Measurements from ENCODE around the gene LOXHD1.

Gene LOXHD1

DNA sequence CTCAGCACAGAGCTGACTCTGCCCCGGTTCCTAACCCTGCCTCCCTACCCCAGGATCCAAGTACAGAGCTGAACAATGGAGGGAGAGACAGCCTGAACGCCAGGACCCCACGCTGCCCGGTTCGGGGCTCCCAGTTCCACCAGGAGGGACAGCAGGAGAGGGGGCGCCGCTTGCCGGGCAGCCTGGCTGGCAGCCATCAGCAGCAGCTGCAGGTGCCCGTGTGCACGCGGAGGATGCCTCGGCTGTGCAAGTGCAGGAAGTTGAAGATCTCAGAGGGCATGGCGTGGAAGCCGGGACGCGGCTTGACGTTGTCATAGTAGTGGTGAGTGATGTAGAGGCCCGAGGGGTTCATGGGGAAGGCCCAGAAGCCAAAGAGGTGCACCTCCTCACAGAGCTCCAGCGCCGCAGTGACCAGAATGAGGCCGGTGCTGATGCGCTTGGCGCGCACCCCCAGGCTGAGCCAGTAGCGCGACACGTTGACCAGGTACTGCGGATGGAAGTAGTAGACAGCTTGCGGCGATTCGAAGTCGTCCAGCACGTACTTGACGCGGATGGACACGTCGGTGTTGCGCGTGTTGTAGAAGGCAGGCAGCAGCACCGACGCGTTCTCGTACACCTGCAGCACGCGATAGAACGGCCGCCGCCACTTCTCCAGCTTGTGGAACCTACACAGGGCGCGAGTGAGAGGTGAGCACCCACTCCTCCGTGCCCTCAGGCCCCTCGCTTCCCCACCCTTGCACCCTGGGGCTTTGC, 23.0 kb upstream of the LOXHD1 start:
- no peak overlapping the region for H3K27ac Mint-ChIP-seq
- no peak for DNase-seq
- H3K27me3 Mint-ChIP-seq: no peaks in the 10 kb centered on the region
- peak; percentile 36 for ATAC-seq
- no peaks in the 10 kb centered on the region for H3K4me1 Mint-ChIP-seq
- no peak overlapping the region for H3K4me3 Mint-ChIP-seq
- H3K9me3 Mint-ChIP-seq: no peaks in the 10 kb centered on the region

DNA sequence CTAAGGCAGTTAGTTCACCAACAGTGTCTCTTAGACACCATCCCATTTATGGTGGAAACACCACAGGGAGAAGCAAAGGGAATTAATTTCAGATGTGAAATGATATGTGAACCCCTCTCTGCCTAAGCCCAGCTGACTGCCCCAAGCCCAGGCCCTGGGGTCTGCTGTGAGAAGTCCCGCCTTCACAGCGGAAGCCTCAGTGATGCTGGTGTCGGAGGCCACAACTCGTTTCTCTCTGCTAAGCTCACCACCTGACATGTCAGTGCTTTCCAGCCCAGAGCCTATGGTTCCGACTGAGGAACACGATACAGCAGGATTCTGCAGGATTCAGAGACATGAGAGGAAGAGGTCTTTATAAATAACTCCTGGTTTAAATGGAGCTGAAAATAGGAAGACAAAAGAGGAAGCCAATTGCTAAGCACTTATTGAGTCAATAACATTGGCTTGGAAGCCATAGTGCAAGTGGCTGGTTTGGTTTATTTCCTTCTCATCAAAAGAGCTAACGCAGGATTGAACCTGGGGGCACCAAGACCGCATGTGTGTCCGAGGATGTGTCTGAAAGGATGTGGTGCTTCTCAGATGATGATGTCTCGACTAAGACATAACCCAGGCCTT, 21.9 kb upstream of the LOXHD1 start:
- no peak for DNase-seq
- Mint-ChIP-seq H3K27me3 (peaks cover 8% of the 10 kb centered on the region), H3K9me3 (no peaks in the 10 kb centered on the region), H3K4me1 (no peaks in the 10 kb centered on the region), H3K27ac (no peak overlapping the region), H3K4me3 (no peak overlapping the region)
- no peak for ATAC-seq

DNA sequence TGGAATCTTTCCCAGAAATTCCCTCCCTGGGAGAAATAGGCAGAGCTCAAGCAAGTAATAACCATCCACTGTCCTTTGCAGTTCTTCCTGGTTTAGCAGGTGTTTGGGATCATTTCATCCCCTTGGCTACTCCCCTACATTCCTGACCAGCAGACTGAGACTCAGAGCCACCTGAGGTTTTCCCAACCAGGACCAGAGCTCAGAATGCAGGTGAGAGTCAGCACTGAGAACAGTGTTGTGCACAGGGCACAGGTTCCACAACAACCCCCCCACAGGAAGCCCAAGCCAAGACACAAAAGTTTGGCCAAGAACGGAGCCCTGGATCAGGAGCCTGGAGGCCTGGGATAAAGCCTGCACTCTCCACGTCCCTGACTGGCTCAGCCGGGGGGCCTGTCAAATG, 21.0 kb upstream of the LOXHD1 start:
- Mint-ChIP-seq H3K27ac (no peak overlapping the region), H3K27me3 (peaks cover 10% of the 10 kb centered on the region), H3K9me3 (no peaks in the 10 kb centered on the region), H3K4me1 (no peaks in the 10 kb centered on the region), H3K4me3 (no peak overlapping the region)
- no peak for DNase-seq
- no peak for ATAC-seq

DNA sequence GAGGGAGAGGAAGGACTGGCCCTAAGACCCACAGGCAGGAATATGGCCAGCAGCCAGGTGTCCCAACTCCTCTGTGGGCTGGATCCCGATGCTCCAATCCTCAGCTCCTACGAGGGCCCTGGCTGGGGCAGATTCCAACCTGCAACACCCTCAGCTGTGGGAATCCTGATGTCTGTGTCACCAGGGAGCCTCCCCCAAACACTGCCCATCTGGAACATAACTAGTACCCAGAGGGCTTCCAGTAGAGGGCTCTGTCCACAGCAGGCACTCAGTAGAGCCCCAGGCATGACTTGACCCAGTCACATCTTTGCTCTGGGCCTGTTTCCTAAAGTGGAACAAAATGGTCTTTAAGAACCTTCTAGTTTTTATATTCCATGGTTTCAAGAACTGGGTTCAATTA, 20.6 kb upstream of the LOXHD1 start:
- H3K9me3 Mint-ChIP-seq: no peaks in the 10 kb centered on the region
- peaks cover 10% of the 10 kb centered on the region for H3K27me3 Mint-ChIP-seq
- no peak overlapping the region for H3K27ac Mint-ChIP-seq
- no peak for ATAC-seq
- H3K4me1 Mint-ChIP-seq: peaks cover 3% of the 10 kb centered on the region
- DNase-seq: no peak
- no peak overlapping the region for H3K4me3 Mint-ChIP-seq

DNA sequence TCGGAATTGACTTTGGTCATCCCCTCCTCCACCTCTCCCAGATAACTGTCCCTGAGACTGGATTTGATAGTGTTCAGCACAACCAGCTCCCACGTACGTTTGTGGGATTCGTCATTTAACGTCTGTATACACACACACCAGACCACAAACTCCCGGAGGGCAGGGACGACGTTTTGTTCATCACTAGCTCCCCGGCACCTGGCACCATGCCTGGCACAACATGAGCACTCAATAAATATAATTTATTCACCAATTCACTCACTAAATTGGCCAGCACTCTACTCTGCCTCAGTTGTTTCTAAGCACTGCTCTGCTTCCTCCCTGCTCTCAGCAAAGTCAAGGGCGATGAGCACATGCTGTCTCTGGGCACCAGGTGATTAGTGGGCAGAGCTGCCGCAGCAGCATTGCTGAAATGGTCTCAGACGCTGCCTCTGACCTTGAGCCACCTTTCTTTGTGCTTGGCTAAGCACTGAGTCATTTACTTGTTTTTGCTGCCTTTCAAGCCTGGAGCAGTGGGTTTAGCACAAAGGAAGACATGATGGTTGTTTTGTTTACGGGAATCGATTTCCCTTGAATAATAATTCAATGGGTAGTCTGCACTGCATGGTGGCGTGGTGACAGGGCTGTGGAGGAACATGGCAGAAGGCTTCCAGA, 19.3 kb upstream of the LOXHD1 start:
- Mint-ChIP-seq H3K4me1 (peaks cover 16% of the 10 kb centered on the region), H3K27ac (no peak overlapping the region)
- ATAC-seq: no peak

DNA sequence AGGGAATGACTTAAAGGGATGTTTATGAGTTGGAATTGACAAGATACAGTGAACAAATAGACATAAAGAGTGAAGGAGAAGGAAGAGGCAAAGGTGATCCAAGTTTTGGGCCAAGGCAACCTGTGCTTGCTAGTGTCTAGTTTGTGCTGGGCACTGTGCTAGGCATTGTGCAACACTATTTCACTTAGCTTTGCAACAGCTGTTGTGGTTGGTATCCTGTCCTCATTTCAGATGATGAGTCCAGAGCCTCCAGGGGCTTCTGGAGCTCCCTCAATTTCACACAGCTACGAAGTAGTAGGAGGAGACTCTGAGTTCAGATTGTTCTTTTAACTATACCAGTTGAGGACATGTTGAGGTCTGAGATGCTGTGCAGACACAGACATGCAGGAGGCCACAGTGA, 18.1 kb upstream of the LOXHD1 start:
- DNase-seq (no peak), ATAC-seq (no peak)
- Mint-ChIP-seq H3K4me3 (no peak overlapping the region), H3K4me1 (peaks cover 16% of the 10 kb centered on the region), H3K27me3 (peaks cover 10% of the 10 kb centered on the region), H3K27ac (no peak overlapping the region), H3K9me3 (no peaks in the 10 kb centered on the region)

More for the DNA sequence above, 19.3 kb upstream of the LOXHD1 start:
- DNase-seq: no peak
- Mint-ChIP-seq H3K9me3 (no peaks in the 10 kb centered on the region), H3K27me3 (peaks cover 10% of the 10 kb centered on the region), H3K4me3 (no peak overlapping the region)

DNA sequence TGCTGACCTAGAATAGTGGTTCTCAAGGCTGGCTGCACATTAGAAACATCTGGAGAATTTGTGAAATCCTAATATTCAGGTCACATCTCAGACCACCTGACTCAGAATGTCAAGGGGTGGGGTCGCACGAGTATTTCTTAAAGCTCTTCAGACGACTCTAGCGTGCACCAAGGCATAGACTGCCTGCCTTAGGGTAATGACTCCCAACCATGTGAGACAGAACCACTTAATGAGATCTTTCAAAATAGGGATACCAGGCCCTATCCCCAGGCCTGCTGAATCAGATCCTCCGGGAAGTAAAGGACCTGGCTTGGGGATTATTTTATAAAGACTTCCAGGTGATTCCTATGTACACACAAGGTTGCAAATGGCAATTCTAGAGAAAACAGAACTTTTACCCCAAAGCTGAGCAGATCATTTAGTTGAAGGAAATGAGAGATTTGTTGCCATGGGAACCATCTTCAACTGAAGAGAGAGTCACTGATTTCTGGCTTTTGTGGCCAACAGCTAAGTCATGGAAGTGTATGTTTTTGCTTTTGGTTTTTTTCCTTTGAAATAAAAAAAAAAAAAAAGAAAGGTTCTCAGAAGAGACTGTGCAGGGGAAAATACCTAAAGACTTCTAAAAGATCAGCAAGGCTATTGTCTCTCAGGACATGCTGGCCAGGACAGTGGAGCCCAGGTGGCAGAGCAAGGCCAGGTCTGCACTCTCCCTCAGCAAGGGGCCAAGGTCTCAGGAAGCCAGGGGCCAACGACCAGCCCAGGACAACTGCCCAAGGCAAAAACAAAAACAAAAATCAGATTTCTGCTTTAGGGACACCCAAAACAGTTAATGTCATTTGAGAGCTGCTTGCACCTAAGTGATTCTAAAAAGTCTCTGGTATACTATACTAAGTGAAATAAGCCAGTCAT, 15.3 kb upstream of the LOXHD1 start:
- H3K27me3 Mint-ChIP-seq: peaks cover 10% of the 10 kb centered on the region
- H3K9me3 Mint-ChIP-seq: no peaks in the 10 kb centered on the region
- H3K27ac Mint-ChIP-seq: peak overlapping the region; percentile 42 to 55
- no peak overlapping the region for H3K4me3 Mint-ChIP-seq
- H3K4me1 Mint-ChIP-seq: peaks cover 16% of the 10 kb centered on the region
- peak in 1 of 2 donors; percentile 13 for DNase-seq
- peak; percentile 71 for ATAC-seq

DNA sequence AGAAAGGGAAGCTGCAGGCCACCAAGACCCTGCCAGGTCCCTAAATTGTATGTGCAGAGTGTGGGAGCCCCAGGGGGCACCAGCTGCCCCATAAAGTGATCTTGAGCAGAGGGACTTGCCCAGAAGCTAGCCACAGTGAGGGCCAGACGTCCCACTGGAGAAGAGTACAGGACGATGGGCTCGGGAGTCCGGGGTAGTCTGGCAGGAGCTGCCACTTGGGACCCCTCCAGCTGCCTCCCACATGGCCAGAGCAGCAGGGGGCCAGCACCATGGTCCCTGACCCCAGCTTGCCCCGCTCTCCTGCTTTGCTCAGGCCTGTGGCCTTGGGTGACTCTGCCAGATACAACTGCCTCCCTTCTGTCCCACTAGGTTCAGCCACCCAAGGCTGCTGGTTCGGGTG, 11.7 kb upstream of the LOXHD1 start:
- DNase-seq (no peak), ATAC-seq (no peak)
- Mint-ChIP-seq H3K4me1 (peaks cover 16% of the 10 kb centered on the region), H3K27me3 (peaks cover under 1% of the 10 kb centered on the region), H3K4me3 (no peak overlapping the region), H3K27ac (no peak overlapping the region), H3K9me3 (no peaks in the 10 kb centered on the region)

DNA sequence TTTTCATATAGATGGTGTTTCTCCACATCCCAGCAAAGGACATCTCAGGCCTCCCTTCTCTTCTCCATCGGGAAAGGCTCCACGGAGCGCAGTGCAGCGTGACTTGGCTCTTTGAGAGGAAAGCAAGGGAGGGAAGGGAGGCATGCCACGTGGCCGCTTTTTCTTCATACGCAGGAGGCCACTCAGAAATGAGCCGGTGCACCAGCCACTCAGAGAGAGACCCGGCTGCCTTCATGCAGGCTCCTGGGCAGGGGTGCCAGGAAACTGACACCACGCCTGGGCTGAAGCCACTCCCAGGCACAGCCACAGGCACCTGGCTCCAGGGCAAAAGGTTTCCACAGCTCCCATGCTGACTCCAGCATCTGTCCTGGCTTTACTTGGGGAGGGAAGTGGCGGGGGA, 11.1 kb upstream of the LOXHD1 start:
- Mint-ChIP-seq H3K9me3 (no peaks in the 10 kb centered on the region), H3K27ac (no peak overlapping the region), H3K27me3 (no peaks in the 10 kb centered on the region), H3K4me3 (no peak overlapping the region), H3K4me1 (peaks cover 16% of the 10 kb centered on the region)
- ATAC-seq (no peak), DNase-seq (no peak)

DNA sequence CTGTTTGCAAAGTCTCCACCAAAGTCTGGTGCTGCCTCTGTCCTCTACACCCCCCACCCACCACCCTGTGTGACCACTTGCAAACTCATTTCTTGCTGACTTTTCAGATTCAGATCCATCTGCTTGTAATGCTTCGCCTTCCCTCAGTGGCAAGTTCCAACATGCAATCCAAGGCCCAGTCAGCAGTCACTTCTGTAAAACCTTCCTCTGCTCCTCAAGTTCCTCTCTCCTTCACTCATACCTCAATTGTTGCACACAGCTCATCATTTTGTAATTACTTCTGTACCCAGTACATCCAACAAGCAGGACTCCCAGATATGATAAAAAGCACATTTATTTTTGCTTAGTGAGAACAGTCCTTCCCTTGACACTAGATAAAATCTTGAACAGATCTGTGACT, 6.5 kb upstream of the LOXHD1 start:
- Mint-ChIP-seq H3K27ac (no peak overlapping the region), H3K4me1 (no peaks in the 10 kb centered on the region), H3K27me3 (no peaks in the 10 kb centered on the region), H3K4me3 (no peak overlapping the region), H3K9me3 (no peaks in the 10 kb centered on the region)
- no peak for DNase-seq
- ATAC-seq: no peak

DNA sequence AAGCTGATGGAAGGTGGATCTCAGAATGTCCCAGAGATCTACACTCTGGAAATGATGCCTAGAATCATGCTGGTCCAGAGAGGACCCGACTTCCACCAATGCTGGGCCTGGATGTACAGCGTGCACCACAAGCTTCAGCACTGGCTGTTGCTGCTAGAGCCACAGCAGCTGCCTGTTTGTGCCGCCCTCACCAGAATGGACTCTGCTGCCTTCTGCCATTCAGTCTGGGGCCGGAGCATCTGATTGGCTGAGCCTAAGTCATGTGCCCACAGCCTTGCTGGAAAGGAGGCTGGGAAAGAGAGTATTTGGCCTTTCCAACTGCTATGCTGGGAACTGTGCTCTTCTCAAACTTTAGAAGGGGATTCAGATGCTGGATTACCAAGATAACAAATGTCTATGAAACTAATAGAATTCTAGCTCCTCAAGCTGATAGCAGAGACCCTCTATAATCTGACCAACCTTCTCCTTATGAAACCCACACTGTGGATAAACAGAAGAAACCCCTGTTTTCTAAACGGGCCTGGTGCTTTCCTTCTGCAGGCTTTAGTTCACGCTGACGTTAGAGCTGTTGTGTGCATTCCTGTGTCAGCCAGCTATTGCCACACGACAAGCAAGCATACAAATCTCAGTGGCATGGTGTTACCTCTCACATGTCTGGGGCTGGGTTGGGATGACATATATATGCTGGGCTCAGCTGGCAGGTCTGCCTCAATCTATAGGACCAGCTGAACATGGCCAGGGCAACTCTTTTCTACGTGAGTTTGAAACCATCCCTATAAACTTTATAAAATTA, 4.1 kb upstream of the LOXHD1 start:
- H3K27me3 Mint-ChIP-seq: no peaks in the 10 kb centered on the region
- DNase-seq (no peak), ATAC-seq (no peak)
- no peak overlapping the region for H3K27ac Mint-ChIP-seq
- H3K9me3 Mint-ChIP-seq: no peaks in the 10 kb centered on the region
- no peaks in the 10 kb centered on the region for H3K4me1 Mint-ChIP-seq
- H3K4me3 Mint-ChIP-seq: no peak overlapping the region

DNA sequence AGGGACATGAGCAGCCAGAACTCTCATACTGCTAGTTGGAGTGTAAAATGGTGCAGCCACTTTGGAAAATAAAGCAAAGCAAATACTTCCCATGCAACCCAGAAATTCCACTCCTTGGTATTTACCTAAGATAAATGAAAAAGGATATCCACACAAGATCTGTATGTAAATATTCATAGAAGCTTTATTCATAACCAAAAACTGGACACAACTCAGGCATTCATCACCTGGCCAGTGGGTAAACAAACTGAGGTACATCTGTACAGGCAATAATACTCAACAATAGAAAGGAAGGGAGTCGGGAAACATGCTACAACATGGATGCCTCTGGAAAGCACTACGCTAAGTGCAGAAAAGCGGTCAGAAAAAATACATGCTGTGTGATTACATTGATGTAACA, 2.5 kb upstream of the LOXHD1 start:
- Mint-ChIP-seq H3K27ac (no peak overlapping the region), H3K27me3 (no peaks in the 10 kb centered on the region), H3K4me3 (no peak overlapping the region), H3K4me1 (no peaks in the 10 kb centered on the region), H3K9me3 (no peaks in the 10 kb centered on the region)
- ATAC-seq (no peak), DNase-seq (no peak)

DNA sequence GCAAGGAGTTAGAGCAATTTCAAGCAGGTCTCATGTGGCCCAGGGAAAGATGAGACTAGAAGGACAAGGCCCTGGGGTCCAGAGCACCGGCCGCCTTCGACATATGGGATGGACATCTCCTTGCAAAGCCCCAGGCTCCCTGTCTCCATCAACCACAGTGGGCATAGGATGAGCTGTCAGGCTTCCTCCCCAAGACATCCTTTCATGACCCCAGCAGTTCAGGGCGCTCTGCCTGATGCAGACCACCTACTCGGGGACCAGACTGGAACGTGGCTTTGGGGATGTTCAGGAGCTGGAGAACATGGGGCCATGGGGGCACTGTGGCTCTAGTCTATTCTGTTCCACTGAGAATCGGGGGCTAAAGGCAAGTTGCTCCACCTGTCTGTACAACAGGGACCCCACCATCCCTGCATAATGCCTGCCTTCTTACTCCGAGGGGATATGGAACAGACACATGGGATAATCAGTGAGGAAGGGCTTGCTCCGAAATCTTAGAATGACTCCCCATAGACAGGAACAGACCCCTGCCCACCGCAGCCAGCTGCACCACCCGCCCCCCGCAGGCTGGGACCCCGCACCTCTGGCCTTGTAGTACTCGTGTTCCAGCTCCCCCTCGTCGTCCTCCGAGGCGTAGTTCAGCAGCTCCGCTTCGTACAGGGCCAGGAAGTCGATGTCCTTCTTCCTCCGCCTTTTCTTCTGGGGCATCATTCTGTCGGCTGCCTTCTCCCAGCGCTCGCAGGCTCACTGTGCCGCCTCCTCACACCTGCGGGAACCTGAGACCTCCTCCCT, 500 bp downstream of the LOXHD1 start:
- ATAC-seq: no peak
- no peak for DNase-seq
- H3K27me3 Mint-ChIP-seq: no peaks in the 10 kb centered on the region
- no peak overlapping the region for H3K4me3 Mint-ChIP-seq
- H3K9me3 Mint-ChIP-seq: no peaks in the 10 kb centered on the region
- no peak overlapping the region for H3K27ac Mint-ChIP-seq
- H3K4me1 Mint-ChIP-seq: no peaks in the 10 kb centered on the region

DNA sequence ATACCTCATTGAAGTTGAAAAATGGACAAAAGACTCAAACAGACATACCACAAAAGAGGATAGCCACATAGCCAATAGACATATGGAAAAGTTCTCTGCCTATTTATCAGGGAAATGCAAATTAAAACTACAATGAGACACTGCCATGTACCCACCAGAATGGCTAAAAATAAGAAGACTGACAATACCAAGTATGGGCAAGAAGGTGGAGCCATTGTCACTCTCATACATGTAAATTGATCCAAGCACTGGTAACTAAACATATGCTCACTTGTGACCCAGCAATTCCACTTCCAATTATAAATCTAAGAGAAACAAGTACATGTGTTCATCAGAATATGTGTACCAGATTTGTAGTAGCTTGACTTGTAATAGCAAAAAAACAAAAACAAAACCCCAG, 4.6 kb downstream of the LOXHD1 start:
- H3K27ac Mint-ChIP-seq: no peak overlapping the region
- no peaks in the 10 kb centered on the region for H3K9me3 Mint-ChIP-seq
- H3K4me3 Mint-ChIP-seq: no peak overlapping the region
- DNase-seq (no peak), ATAC-seq (no peak)
- H3K27me3 Mint-ChIP-seq: no peaks in the 10 kb centered on the region
- H3K4me1 Mint-ChIP-seq: no peaks in the 10 kb centered on the region

Measured in stimulated activated naive CD8-positive, alpha-beta T cell treated with anti-CD3 and anti-CD28 coated beads, Interleukin-15, amount 100 ng/mL, for 72 hours (primary cell).